GM21737 (cell line): ENCODE results near the gene ARID1B.
A peak's percentile ranks its signal among the peaks of the same experiment; 100 is the strongest.

Source experiments
- ATAC-seq: cut with Tn5 transposase; IDR thresholded peaks from one replicate; pipeline ENCODE4 v1.9.1; 2021; ENCODE audit warnings: mild to moderate bottlenecking, moderate library complexity; ENCODE audit not compliant: unreplicated experiment

ARID1B gene

GRCh38 chr6:157013649-157014304 lies 236.6 kb downstream of the ARID1B start:
- no peak for ATAC-seq

GRCh38 chr6:157014871-157015270 lies 237.7 kb downstream of the ARID1B start:
- ATAC-seq = no peak

GRCh38 chr6:157017022-157017421 lies 239.8 kb downstream of the ARID1B start:
- ATAC-seq = no peak

- no peak for ATAC-seq
These were observed 240.7 kb downstream of the ARID1B start for GRCh38 chr6:157017861-157018260.

- no peak for ATAC-seq
These were observed 242.0 kb downstream of the ARID1B start for GRCh38 chr6:157019115-157019641.

- no peak for ATAC-seq
These were observed 242.6 kb downstream of the ARID1B start for GRCh38 chr6:157019733-157020132.

- ATAC-seq = no peak
These were observed 243.2 kb downstream of the ARID1B start for GRCh38 chr6:157020398-157020797.

- peak; percentile 39 for ATAC-seq
These were observed 243.7 kb downstream of the ARID1B start for GRCh38 chr6:157020881-157021343.

- peak; percentile 69 for ATAC-seq
These were observed 244.3 kb downstream of the ARID1B start for GRCh38 chr6:157021344-157021992.

GRCh38 chr6:157021993-157022740 lies 245.0 kb downstream of the ARID1B start:
- peak; percentile 46 for ATAC-seq

GRCh38 chr6:157023958-157024357 lies 246.8 kb downstream of the ARID1B start:
- ATAC-seq = no peak

GRCh38 chr6:157024745-157025144 lies 247.6 kb downstream of the ARID1B start:
- no peak for ATAC-seq

GRCh38 chr6:157025437-157025836 lies 248.3 kb downstream of the ARID1B start:
- no peak for ATAC-seq

- ATAC-seq = peak; percentile 52
These were observed 253.0 kb downstream of the ARID1B start for GRCh38 chr6:157029980-157030690.

GRCh38 chr6:157030755-157031154 lies 253.6 kb downstream of the ARID1B start:
- no peak for ATAC-seq

GRCh38 chr6:157032923-157033322 lies 255.7 kb downstream of the ARID1B start:
- ATAC-seq = no peak

- ATAC-seq = no peak
These were observed 256.4 kb downstream of the ARID1B start for GRCh38 chr6:157033428-157034140.

- ATAC-seq = no peak
These were observed 257.5 kb downstream of the ARID1B start for GRCh38 chr6:157034436-157035230.

- ATAC-seq = no peak
These were observed 258.4 kb downstream of the ARID1B start for GRCh38 chr6:157035546-157035945.
